Testis (tissue), 3 donors: ENCODE measurements around the gene SPDYE4. TPM values are rescaled to one million over a fixed set of nuclear protein-coding genes. Genes with fewer than 3 reads are reported as not detected.

ENCODE experiments used
- DNase-seq: peaks from one replicate; pipeline ENCODE4 v3.0.0-alpha.2; 2019
- H3K27ac ChIP-seq, 2 donors: fragments of 200-600 bp; sonication (generic); one replicate each; pipeline ENCODE4 v1.5.1; 2019
- H3K27me3 ChIP-seq: fragments of 200-600 bp; sonication (generic); one replicate; pipeline ENCODE4 v1.5.1; 2019
- H3K36me3 ChIP-seq: fragments of 200-600 bp; sonication (generic); one replicate; pipeline ENCODE4 v1.5.1; 2017; ENCODE audit warnings: low read depth; ENCODE audit errors: missing control alignments
- H3K4me1 ChIP-seq: fragments of 200-600 bp; sonication (generic); one replicate; pipeline ENCODE4 v1.5.1; 2019
- H3K4me3 ChIP-seq, 2 donors: fragments of 200-600 bp; sonication (generic); one replicate each; pipeline ENCODE4 v1.5.1; 2017 to 2019
- H3K9me3 ChIP-seq: fragments of 200-600 bp; sonication (generic); one replicate; pipeline ENCODE4 v1.5.1; 2017
- CTCF ChIP-seq, 3 experiments: fragments of 450-650 bp in 2 of 3; fragments of 200-600 bp in 1 of 3; sonication (generic) in 1 of 3; IDR thresholded peaks; one replicate each; pipeline ENCODE4 v1.5.1; 2016 to 2019; ENCODE audit warnings: antibody characterized with exemption in 3 of 3, mild to moderate bottlenecking in 2 of 3, moderate library complexity in 1 of 3
- POLR2A ChIP-seq: fragments of 450-650 bp; IDR thresholded peaks from one replicate; pipeline ENCODE4 v1.6.1; 2017; ENCODE audit warnings: antibody characterized with exemption, mild to moderate bottlenecking, moderate library complexity
- WGBS, 2 donors: methylation state at CpG; one replicate each; pipeline ENCODE4 v1.1.5; 2018; 5-methylcytosine and 5-hydroxymethylcytosine counted together
- intact Hi-C: fragments of 100-400 bp; cut with DNase I; formaldehyde crosslinking; loops from one replicate; pipeline ENCODE4 v1.15.1; 2023; ENCODE audit warnings: low total_unique reads
- polyA plus RNA-seq: library from polyadenylated mRNA; stranded (reverse); fragments of 350-450 nt; fragmentation: Illumina TruSeq; extraction: RNeasy Lipid Tissue Mini Kit (QIAGEN cat#74804); gene quantifications from one replicate; pipeline ENCODE4 v1.2.3, GENCODE V29; 2014; ENCODE audit warnings: low read depth, low replicate concordance; ENCODE audit not compliant: insufficient read depth
- total RNA-seq, 2 donors: library from RNA; depleted of rRNA; stranded (reverse); fragments of >200 nt; gene quantifications; one replicate each; pipeline ENCODE4 v1.2.3, GENCODE V29; 2016

Gene SPDYE4
- total and polyA plus RNA-seq, 3 donors from 2014 or later, result 3.3 to 19.6 (median 17.6) TPM

DNA sequence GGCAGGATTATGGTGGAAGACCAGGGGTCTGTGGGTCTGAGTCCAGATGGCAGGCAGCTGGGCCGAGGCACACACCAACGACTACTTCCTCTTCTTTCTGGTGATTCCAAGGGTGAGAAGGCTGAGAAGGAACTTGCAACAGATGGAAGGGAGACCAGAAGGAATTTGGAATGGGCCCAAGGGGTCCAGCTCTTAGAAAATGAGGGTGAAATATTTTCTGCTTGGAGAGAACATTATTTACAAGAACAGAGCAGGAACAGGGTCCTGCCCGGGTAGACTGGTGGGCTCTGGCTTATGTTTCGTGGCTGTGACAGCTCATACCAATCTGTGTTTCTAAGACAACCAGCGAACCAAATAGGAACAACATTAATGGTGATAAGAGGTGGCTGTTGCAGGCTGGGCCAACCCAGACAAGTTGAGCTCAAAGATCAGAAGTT lies 50.3 kb downstream of the SPDYE4 start:
- Histone ChIP-seq H3K4me3 (no peak overlapping the region), H3K9me3 (no peaks in the 10 kb centered on the region), H3K4me1 (no peaks in the 10 kb centered on the region), H3K27me3 (no peaks in the 10 kb centered on the region), H3K27ac (no peak overlapping the region), H3K36me3 (no peaks in the 10 kb centered on the region)
- DNase-seq, result no peak
- no peak for TF ChIP-seq CTCF (IDR thresholded peaks at IDR 0.05)
- TF ChIP-seq POLR2A, result no peak
- WGBS, 2 donors, result 42 to 59% methylated on average over 5 of the region's 5 CpGs
- intact Hi-C loops, result no loop called here

GRCh38 chr17:8707332-8708024 lies 50.9 kb downstream of the SPDYE4 start:
- Histone ChIP-seq H3K9me3 (no peaks in the 10 kb centered on the region), H3K36me3 (no peaks in the 10 kb centered on the region), H3K4me3 (no peak overlapping the region), H3K4me1 (no peaks in the 10 kb centered on the region), H3K27ac (no peak overlapping the region), H3K27me3 (no peaks in the 10 kb centered on the region)
- 61 to 62% methylated on average over 11 of the region's 11 CpGs for WGBS, 2 donors
- TF ChIP-seq POLR2A (no peak), CTCF (IDR thresholded peaks at IDR 0.05) (no peak)
- intact Hi-C loops, result no loop called here
- no peak for DNase-seq

GRCh38 chr17:8706431-8706830 lies 51.9 kb downstream of the SPDYE4 start:
- intact Hi-C loops, result no loop called here
- DNase-seq, result no peak

DNA sequence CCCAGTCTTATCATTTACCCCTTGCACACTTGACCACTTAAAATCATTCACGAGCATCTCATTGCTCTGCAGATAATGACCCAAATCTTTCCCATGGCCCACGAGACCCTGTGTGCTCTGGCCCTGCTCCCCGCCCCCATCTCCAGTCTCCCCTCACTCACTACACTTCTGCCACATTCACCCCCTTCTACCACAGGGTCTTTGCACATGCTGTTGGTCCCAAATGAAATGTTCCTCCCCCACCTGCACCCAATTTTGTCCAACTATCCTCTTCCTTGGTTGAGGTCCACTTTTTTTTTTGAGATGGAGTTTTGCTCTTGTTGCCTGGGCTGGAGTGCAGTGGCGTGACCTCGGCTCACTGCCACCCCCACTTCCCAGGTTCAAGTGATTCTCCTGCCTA lies 52.9 kb downstream of the SPDYE4 start:
- H3K4me1 ChIP-seq, result no peaks in the 10 kb centered on the region
- H3K36me3 ChIP-seq, result no peaks in the 10 kb centered on the region
- intact Hi-C loops, result no loop called here
- no peak overlapping the region for H3K27ac ChIP-seq
- no peaks in the 10 kb centered on the region for H3K27me3 ChIP-seq
- no peaks in the 10 kb centered on the region for H3K9me3 ChIP-seq
- WGBS, 2 donors, result 92 to 93% methylated on average over 5 of the region's 5 CpGs
- H3K4me3 ChIP-seq, result no peak overlapping the region
- DNase-seq, result no peak
- TF ChIP-seq POLR2A (no peak), CTCF (IDR thresholded peaks at IDR 0.05) (no peak)

More at GRCh38 chr17:8706431-8706830, 51.9 kb downstream of the SPDYE4 start:
- WGBS, 2 donors, result 88 to 92% methylated on average over 5 of the region's 5 CpGs
- no peaks in the 10 kb centered on the region for H3K9me3 ChIP-seq
- H3K36me3 ChIP-seq, result no peaks in the 10 kb centered on the region
- TF ChIP-seq CTCF (IDR thresholded peaks at IDR 0.05) (no peak), POLR2A (no peak)
- H3K27me3 ChIP-seq, result no peaks in the 10 kb centered on the region
- H3K4me1 ChIP-seq, result no peaks in the 10 kb centered on the region
- H3K27ac ChIP-seq, result no peak overlapping the region
- H3K4me3 ChIP-seq, result no peak overlapping the region

- H3K27me3 ChIP-seq, result no peaks in the 10 kb centered on the region
- H3K4me1 ChIP-seq, result peaks cover 12% of the 10 kb centered on the region
- WGBS, 2 donors, result 84 to 98% methylated on average over 7 of the region's 7 CpGs
- intact Hi-C loops, result no loop called here
- H3K36me3 ChIP-seq, result no peaks in the 10 kb centered on the region
- H3K27ac ChIP-seq, result no peak overlapping the region
- no peaks in the 10 kb centered on the region for H3K9me3 ChIP-seq
- DNase-seq, result no peak
- H3K4me3 ChIP-seq, result no peak overlapping the region
- TF ChIP-seq POLR2A (no peak), CTCF (IDR thresholded peaks at IDR 0.05) (no peak)
These were observed 55.3 kb downstream of the SPDYE4 start for GRCh38 chr17:8703001-8703400.
